Measurements from ENCODE around the gene ALOX5.
"Not testable (repeated sequence)": the region's sequence is repeated elsewhere in the genome, so short reads cannot be mapped to it uniquely, and the experiment has no call there.

Gene ALOX5

DNA sequence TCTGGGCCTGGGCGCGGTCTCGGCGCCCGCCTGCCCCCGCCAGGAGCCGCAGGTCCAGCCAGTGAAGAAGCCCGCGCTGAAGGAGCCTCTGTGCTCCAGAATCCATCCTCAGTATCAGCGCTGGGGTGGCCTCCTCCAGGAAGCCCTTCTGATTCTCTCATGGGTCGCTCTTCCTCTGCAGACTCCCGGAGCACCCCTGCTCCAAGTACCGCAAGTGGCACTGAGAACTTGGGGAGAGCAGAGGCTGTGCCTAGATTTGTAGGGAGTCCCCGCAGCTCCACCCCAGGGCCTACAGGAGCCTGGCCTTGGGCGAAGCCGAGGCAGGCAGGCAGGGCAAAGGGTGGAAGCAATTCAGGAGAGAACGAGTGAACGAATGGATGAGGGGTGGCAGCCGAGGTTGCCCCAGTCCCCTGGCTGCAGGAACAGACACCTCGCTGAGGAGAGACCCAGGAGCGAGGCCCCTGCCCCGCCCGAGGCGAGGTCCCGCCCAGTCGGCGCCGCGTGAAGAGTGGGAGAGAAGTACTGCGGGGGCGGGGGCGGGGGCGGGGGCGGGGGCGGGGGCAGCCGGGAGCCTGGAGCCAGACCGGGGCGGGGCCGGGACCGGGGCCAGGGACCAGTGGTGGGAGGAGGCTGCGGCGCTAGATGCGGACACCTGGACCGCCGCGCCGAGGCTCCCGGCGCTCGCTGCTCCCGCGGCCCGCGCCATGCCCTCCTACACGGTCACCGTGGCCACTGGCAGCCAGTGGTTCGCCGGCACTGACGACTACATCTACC, at the start of gene ALOX5:
ALOX5 (plus strand) TSS at position 641 of the 774 bp plus-strand sequence; CDS start at position 705, 64 bp downstream.
- H3K9me3 ChIP-seq (ENCODE audit: low read length): peaks cover 2% of the 10 kb centered on the region
- peaks cover 65% of the 10 kb centered on the region for H3K27me3 ChIP-seq (ENCODE audit: insufficient read depth, low read length)
- peak within 1 kb of the TSS; percentile 26 for H3K4me3 ChIP-seq (ENCODE audit: low read length)
- peak within 1 kb of the TSS; percentile 60 for H2AFZ ChIP-seq (ENCODE audit: low read depth, low read length)
- H3K4me1 ChIP-seq (ENCODE audit: insufficient read depth, low read length): peaks cover 5% of the 10 kb centered on the region
- H3K36me3 ChIP-seq (ENCODE audit: insufficient read depth, low read length): no peaks in the 10 kb centered on the region

DNA sequence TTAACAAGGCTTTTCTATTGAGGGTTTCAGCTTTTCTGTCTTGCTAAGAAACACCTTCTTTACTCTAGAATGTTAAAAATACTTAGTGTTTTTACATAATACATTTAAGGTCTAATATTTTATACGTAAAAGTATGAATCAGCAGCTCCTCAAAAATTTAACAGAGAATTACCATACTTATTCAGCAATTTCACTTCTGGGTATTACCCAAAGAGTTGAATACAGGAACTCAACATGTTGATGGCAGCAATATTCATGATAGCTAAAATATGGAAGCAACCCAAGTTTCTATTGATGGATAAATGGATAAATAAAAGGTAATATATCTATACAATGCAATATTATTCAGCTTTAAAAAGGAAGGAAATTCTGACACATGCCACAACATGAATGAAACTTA, 48.9 kb upstream of the ALOX5 start:
- Histone ChIP-seq H3K9me3 (ENCODE audit: low read length) (no peaks in the 10 kb centered on the region), H3K4me3 (ENCODE audit: low read length) (no peak overlapping the region), H3K36me3 (ENCODE audit: insufficient read depth, low read length) (no peaks in the 10 kb centered on the region), H3K4me1 (ENCODE audit: insufficient read depth, low read length) (no peaks in the 10 kb centered on the region), H2AFZ (ENCODE audit: low read depth, low read length) (no peak overlapping the region), H3K27me3 (ENCODE audit: insufficient read depth, low read length) (no peaks in the 10 kb centered on the region)

DNA sequence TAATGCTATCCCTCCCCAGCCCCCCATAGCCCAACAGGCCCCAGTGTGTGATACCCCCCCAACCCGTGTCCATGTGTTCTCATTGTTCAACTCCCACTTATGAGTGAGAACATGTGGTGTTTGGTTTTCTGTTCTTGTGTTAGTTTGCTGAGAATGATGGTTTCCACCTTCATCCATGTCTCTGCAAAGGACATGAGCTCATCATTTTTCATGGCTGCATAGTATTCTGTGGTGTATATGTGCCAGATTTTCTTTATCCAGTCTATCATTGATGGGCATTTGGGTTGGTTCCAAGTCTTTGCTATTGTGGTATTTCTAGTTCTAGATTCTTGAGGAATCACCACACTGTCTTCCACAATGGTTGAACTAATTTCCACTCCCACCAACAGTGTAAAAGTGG, 47.2 kb upstream of the ALOX5 start:
- not testable (repeated sequence) for H3K36me3 ChIP-seq (ENCODE audit: insufficient read depth, low read length); H3K4me3 ChIP-seq (ENCODE audit: low read length); H3K27me3 ChIP-seq (ENCODE audit: insufficient read depth, low read length); H2AFZ ChIP-seq (ENCODE audit: low read depth, low read length); H3K9me3 ChIP-seq (ENCODE audit: low read length); H3K4me1 ChIP-seq (ENCODE audit: insufficient read depth, low read length)

DNA sequence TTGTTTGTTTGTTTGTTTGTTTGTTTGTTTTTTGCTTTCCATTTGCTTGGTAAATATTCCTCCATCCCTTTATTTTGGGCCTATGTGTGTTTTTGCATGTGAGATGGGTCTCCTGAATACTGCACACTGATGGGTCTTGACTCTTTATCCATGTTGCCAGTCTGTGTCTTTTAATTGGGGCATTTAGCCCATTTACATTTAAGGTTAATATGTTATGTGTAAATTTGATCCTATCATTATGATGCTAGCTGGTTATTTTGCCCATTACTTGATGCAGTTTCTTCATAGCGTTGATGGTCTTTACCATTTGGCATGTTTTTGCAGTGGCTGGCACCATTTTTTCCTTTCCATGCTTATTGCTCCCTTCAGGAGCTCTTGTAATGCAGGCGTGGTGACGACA, 42.2 kb upstream of the ALOX5 start:
- H3K27me3 ChIP-seq (ENCODE audit: insufficient read depth, low read length): not testable (repeated sequence)

DNA sequence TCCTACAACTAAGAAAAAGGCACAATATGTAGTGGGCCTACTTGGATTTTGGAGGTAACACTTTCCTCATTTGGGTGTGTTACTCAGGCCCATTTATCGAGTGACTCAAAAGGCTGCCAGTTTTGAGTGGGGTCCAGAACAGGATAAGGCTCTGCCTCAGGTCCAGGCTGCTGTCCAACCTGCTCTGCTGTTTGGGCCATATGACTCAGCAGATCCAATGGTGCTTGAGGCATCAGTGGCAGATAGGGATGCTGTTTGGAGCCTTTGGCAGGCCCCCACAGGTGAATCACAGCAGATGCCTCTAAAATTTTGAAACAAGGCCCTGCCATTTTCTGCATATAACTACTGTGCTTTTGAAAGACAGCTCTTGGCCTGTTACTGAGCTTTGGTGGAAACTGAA, 34.1 kb upstream of the ALOX5 start:
- Histone ChIP-seq H3K27me3 (ENCODE audit: insufficient read depth, low read length) (no peaks in the 10 kb centered on the region), H2AFZ (ENCODE audit: low read depth, low read length) (no peak overlapping the region), H3K4me1 (ENCODE audit: insufficient read depth, low read length) (no peaks in the 10 kb centered on the region), H3K9me3 (ENCODE audit: low read length) (no peaks in the 10 kb centered on the region), H3K4me3 (ENCODE audit: low read length) (no peak overlapping the region), H3K36me3 (ENCODE audit: insufficient read depth, low read length) (no peaks in the 10 kb centered on the region)

More for the DNA sequence above, 42.2 kb upstream of the ALOX5 start:
- not testable (repeated sequence) for H3K9me3 ChIP-seq (ENCODE audit: low read length); H3K4me1 ChIP-seq (ENCODE audit: insufficient read depth, low read length); H3K36me3 ChIP-seq (ENCODE audit: insufficient read depth, low read length); H3K4me3 ChIP-seq (ENCODE audit: low read length); H2AFZ ChIP-seq (ENCODE audit: low read depth, low read length)

DNA sequence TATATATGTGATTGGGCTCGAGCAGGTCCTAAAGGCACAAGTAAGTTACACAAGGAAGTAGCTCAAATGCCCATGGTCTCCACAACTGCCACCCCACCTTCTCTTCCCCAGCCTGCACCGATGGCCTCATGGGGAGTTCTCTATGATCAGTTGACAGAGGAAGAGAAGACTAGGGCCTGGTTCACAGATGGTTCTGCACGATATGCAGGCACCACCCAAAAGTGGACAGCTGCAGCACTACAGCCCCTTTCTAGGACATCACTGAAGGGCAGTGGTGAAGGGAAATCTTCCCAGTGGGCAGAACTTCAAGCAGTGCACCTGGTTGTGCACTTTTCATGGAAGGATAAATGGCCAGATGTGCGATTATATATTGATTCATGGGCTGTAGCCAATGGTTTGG, 33.6 kb upstream of the ALOX5 start:
- H3K36me3 ChIP-seq (ENCODE audit: insufficient read depth, low read length); H3K4me3 ChIP-seq (ENCODE audit: low read length); H3K4me1 ChIP-seq (ENCODE audit: insufficient read depth, low read length); H3K9me3 ChIP-seq (ENCODE audit: low read length); H2AFZ ChIP-seq (ENCODE audit: low read depth, low read length); H3K27me3 ChIP-seq (ENCODE audit: insufficient read depth, low read length): not testable (repeated sequence)

DNA sequence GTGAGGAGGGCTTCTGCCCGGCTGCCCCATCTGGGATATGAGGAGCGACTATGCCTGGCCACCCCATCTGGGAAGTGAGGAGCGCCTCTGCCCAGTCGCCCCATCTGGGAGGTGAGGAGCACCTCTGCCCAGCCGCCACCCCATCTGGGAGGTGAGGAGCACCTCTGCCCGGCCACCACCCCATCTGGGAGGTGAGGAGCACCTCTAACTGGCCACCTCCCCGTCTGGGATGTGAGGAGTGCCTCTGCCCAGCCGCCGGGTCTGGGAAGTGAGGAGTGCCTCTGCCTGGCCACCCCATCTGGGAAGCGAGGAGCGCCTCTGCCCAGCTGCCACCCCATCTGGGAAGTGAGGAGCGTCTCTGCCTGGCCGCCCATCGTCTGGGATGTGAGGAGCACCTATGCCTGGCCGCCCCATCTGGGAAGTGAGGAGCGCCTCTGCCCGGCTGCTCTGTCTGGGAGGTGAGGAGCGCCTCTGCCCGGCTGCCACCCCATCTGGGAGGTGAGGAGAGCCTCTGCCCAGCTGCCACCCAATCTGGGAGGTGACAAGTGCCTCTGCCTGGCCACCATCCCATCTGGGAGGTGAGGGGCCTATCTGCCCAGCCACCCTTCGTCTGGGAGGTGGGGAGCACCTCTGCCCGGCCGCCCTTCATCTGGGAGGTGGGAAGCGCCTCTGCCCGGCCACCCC, 27.2 kb upstream of the ALOX5 start:
- H3K4me1 ChIP-seq (ENCODE audit: insufficient read depth, low read length); H3K27me3 ChIP-seq (ENCODE audit: insufficient read depth, low read length); H3K9me3 ChIP-seq (ENCODE audit: low read length); H3K4me3 ChIP-seq (ENCODE audit: low read length); H3K36me3 ChIP-seq (ENCODE audit: insufficient read depth, low read length); H2AFZ ChIP-seq (ENCODE audit: low read depth, low read length): not testable (repeated sequence)

DNA sequence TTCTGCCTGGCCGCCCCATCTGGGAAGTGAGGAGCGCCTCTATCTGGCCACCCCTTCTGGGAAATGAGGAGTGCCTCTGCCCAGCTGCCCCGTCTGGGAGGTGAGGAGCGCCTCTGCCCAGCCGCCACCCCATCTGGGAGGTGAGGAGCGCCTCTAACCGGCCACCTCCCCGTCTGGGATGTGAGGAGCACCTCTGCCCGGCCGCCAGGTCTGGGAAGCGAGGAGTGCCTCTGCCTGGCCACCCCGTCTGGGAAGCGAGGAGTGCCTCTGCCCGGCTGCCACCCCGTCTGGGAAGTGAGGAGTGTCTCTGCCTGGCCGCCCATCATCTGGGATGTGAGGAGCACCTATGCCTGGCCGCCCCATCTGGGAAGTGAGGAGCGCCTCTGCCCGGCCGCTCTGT, 26.6 kb upstream of the ALOX5 start:
- not testable (repeated sequence) for H3K9me3 ChIP-seq (ENCODE audit: low read length); H2AFZ ChIP-seq (ENCODE audit: low read depth, low read length); H3K4me3 ChIP-seq (ENCODE audit: low read length); H3K36me3 ChIP-seq (ENCODE audit: insufficient read depth, low read length); H3K4me1 ChIP-seq (ENCODE audit: insufficient read depth, low read length); H3K27me3 ChIP-seq (ENCODE audit: insufficient read depth, low read length)

DNA sequence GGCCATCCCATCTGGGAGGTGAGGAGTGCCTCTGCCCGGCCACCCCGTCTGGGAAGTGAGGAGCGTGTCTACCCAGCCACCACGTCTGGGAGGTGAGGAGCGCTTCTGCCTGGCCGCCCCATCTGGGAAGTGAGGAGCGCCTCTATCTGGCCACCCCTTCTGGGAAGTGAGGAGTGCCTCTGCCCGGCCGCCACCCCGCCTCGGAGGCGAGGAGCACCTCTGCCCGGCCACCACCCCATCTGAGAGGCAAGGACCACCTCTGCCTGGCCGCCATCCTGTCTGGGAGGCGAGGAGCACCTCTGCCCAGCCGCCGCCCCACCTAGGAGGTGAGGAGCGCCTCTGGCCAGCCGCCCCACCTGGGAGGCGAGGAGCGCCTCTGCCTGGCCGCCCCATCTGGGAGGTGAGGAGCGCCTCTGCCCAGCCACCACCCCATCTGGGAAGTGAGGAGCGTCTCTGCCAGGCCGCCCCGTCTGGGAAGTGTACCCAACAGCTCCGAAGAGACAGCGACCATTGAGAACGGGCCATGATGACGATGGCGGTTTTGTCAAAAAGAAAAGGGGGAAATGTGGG, 25.7 kb upstream of the ALOX5 start:
- H3K4me1 ChIP-seq (ENCODE audit: insufficient read depth, low read length); H3K36me3 ChIP-seq (ENCODE audit: insufficient read depth, low read length); H3K27me3 ChIP-seq (ENCODE audit: insufficient read depth, low read length); H3K9me3 ChIP-seq (ENCODE audit: low read length); H3K4me3 ChIP-seq (ENCODE audit: low read length); H2AFZ ChIP-seq (ENCODE audit: low read depth, low read length): not testable (repeated sequence)

DNA sequence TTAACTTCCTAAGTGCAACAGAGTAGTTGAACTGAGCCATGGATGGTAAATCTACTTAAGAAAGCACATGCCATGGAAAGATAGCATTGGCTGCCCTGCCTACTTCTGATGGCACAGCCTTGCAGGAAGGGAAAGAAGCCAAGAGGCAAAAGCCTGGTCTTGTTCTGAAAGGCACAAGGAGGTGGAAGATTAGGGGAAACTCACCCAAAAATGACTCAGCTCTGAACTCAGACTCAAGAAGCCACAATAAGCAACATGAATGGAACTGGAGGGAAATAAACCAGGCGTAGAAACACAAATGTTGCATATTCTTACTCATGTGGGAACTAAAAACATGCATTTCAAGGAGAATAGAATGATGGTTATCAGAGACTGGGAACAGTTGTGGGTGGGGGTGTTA, 20.8 kb upstream of the ALOX5 start:
- Histone ChIP-seq H3K4me1 (ENCODE audit: insufficient read depth, low read length) (no peaks in the 10 kb centered on the region), H3K27me3 (ENCODE audit: insufficient read depth, low read length) (peaks cover 6% of the 10 kb centered on the region), H3K9me3 (ENCODE audit: low read length) (no peaks in the 10 kb centered on the region), H2AFZ (ENCODE audit: low read depth, low read length) (no peak overlapping the region), H3K4me3 (ENCODE audit: low read length) (no peak overlapping the region), H3K36me3 (ENCODE audit: insufficient read depth, low read length) (no peaks in the 10 kb centered on the region)

DNA sequence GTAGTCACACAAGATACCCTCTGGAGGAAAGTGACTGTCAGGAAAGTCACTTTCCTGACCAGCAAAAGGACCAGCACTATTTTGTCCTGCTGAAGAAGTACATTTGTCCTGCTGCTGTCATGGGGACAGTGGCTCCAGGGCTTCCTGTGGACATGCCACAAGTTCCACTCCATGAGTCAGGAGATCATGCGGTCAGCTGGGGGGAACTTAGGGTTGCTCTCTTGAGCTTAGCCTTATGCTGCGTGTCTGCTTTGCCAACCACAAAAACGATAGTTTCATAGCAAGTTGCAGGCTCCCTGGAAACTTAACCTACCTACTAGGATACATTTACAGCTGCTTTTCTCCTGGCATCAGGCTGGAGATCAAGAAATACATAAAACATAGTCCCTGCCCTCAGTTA, 19.8 kb upstream of the ALOX5 start:
- Histone ChIP-seq H3K4me1 (ENCODE audit: insufficient read depth, low read length) (no peaks in the 10 kb centered on the region), H3K4me3 (ENCODE audit: low read length) (no peak overlapping the region), H2AFZ (ENCODE audit: low read depth, low read length) (no peak overlapping the region), H3K36me3 (ENCODE audit: insufficient read depth, low read length) (no peaks in the 10 kb centered on the region), H3K27me3 (ENCODE audit: insufficient read depth, low read length) (peaks cover 6% of the 10 kb centered on the region), H3K9me3 (ENCODE audit: low read length) (no peaks in the 10 kb centered on the region)

DNA sequence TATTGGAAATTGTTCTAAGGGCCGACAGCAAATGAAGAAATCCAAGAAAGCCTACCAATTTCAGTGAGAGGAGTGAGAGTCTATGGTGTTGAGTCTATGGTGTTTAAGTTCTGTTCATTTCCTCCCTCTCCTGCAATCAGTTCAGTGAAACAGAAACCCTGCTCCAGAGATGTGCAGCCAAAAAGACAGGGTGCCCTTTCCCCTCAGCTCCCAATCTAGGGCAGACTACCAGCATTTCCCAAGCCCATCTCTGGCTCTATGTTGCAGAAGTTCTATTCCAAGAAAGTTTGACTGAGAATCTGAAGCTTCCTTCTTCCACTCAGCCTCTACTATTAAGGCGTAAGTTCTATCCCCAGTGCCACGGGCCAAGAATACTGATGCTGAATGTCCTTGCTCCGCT, 18.5 kb upstream of the ALOX5 start:
- Histone ChIP-seq H3K9me3 (ENCODE audit: low read length) (no peaks in the 10 kb centered on the region), H3K27me3 (ENCODE audit: insufficient read depth, low read length) (peaks cover 6% of the 10 kb centered on the region), H3K36me3 (ENCODE audit: insufficient read depth, low read length) (no peaks in the 10 kb centered on the region), H3K4me1 (ENCODE audit: insufficient read depth, low read length) (no peaks in the 10 kb centered on the region), H2AFZ (ENCODE audit: low read depth, low read length) (no peak overlapping the region), H3K4me3 (ENCODE audit: low read length) (no peak overlapping the region)

DNA sequence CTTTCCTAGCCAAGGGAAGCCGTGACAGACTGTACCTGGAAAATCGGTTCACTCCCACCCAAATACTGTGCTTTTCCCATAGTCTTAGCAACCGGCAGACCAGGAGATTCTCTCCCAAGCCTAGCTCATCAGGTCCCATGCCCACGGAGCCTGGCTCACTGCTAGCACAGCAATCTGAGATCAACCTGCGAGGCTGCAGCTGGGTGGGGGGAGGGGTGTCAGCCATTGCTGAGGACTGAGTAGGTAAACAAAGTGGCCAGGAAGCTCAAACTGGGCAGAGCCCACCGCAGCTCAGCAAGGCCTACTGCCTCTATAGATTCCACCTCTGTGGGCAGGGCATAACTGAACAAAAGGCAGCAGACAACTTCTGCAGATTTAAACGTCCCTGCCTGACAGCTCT, 15.1 kb upstream of the ALOX5 start:
- H3K36me3 ChIP-seq (ENCODE audit: insufficient read depth, low read length); H2AFZ ChIP-seq (ENCODE audit: low read depth, low read length); H3K4me1 ChIP-seq (ENCODE audit: insufficient read depth, low read length); H3K27me3 ChIP-seq (ENCODE audit: insufficient read depth, low read length); H3K4me3 ChIP-seq (ENCODE audit: low read length); H3K9me3 ChIP-seq (ENCODE audit: low read length): not testable (repeated sequence)
